HCT116 (cell line): ENCODE data around the gene CDKN1C. TPM values are rescaled to one million over a fixed set of nuclear protein-coding genes. Genes with fewer than 3 reads are reported as not detected.

Experiments
- total RNA-seq: library from RNA; stranded (reverse); gene quantifications from one replicate; pipeline ENCODE4 v1.2.1, GENCODE V29; 2021; ENCODE audit not compliant: unreplicated experiment

CDKN1C gene
- total RNA-seq, 1 experiment from 2014 or later = 24.0 TPM

Other genes with a start within 250 kb of the CDKN1C start
- 1.1 TPM for gene KCNQ1OT1, start 185.8 kb downstream of the CDKN1C start, total RNA-seq
- gene PHLDA2, start 43.6 kb upstream of the CDKN1C start, total RNA-seq = 309 TPM
- 144 TPM for gene NAP1L4, start 106.6 kb upstream of the CDKN1C start, total RNA-seq
- 124 TPM for gene CARS1, start 171.6 kb upstream of the CDKN1C start, total RNA-seq